Camera-type eye (tissue), 1 donor: ENCODE measurements around the gene CDK15. TPM values are rescaled to one million over a fixed set of nuclear protein-coding genes. Genes with fewer than 3 reads are reported as not detected.

ENCODE experiments used
- total RNA-seq: library from RNA; depleted of rRNA; stranded (reverse); fragments of >200 nt; gene quantifications from one replicate; pipeline ENCODE4 v1.2.3, GENCODE V29; 2014

The CDK15 gene
- total RNA-seq, result 1.7 TPM

GRCh38 chr2:201806442-201807170 is at the start of gene CDK15:
TSS of gene CDK15 (plus strand) at chr2:201806537. CDS start at chr2:201806665, 128 bp downstream.

GRCh38 chr2:201780674-201781493 is 25.5 kb upstream of the CDK15 start, which contains the start of gene ALS2:
TSS of gene ALS2 (minus strand) at chr2:201780933. CDS start at chr2:201768885, 12,048 bp downstream.

Other genes starting within 250 kb of the CDK15 start
- gene TMEM237, start 163.0 kb upstream of the CDK15 start, total RNA-seq, result 63.2 TPM
- 156 TPM for gene MPP4, start 107.9 kb upstream of the CDK15 start, total RNA-seq
- 46.9 TPM for gene ALS2, start 25.6 kb upstream of the CDK15 start, total RNA-seq
- gene FZD7, start 227.3 kb downstream of the CDK15 start, total RNA-seq, result 31.8 TPM